Neural cell (in vitro differentiated cells): ENCODE measurements around the gene ESR2. TPM values are rescaled to one million over a fixed set of nuclear protein-coding genes. Genes with fewer than 3 reads are reported as not detected.

Experiments used
- H2AFZ ChIP-seq: fragments of 200-600, 300-800 bp; sonication (generic), shearing (Covaris generic); 2 replicates; pipeline ENCODE4 v1.6.0; 2014; ENCODE audit warnings: low read depth, mild to moderate bottlenecking, antibody characterized with exemption, low read length, moderate library complexity
- H3F3A ChIP-seq: fragments of 200-600 bp; shearing (Covaris generic); 2 replicates; pipeline ENCODE4 v1.6.1; 2016; ENCODE audit warnings: mild to moderate bottlenecking, moderate library complexity, mixed read lengths, antibody characterized with exemption, low read length; ENCODE audit not compliant: insufficient read depth, poor library complexity, severe bottlenecking
- H3K27ac ChIP-seq: fragments of 200-600, 300-800 bp; sonication (generic), shearing (Covaris generic); 2 replicates; pipeline ENCODE4 v1.5.1; 2014; ENCODE audit warnings: mild to moderate bottlenecking, low read length, moderate library complexity
- H3K27me3 ChIP-seq: fragments of 300-800, 200-600 bp; sonication (generic), shearing (Covaris generic); 2 replicates; pipeline ENCODE4 v1.6.0; 2014; ENCODE audit warnings: mild to moderate bottlenecking, low read depth, low read length, moderate library complexity; ENCODE audit not compliant: insufficient read depth
- H3K36me3 ChIP-seq: fragments of 300-800, 200-600 bp; sonication (generic), shearing (Covaris generic); 2 replicates; pipeline ENCODE4 v1.5.1; 2014; ENCODE audit warnings: mild to moderate bottlenecking, antibody characterized with exemption, low read length, moderate library complexity; ENCODE audit not compliant: insufficient read depth
- H3K4me2 ChIP-seq: fragments of 300-800, 200-600 bp; sonication (generic), shearing (Covaris generic); 2 replicates; pipeline ENCODE4 v1.6.0; 2014; ENCODE audit warnings: mild to moderate bottlenecking, low read length
- H3K4me3 ChIP-seq: fragments of 300-800, 200-600 bp; sonication (generic), shearing (Covaris generic); 2 replicates; pipeline ENCODE4 v1.5.1; 2014; ENCODE audit warnings: mild to moderate bottlenecking, low read length, moderate library complexity
- H3K79me2 ChIP-seq: fragments of 200-600 bp; shearing (Covaris generic); replicated peaks from 2 replicates; pipeline ENCODE4 v1.6.0; 2014; ENCODE audit warnings: mild to moderate bottlenecking, low read length, moderate library complexity; ENCODE audit not compliant: insufficient read depth
- H3K9ac ChIP-seq: fragments of 300-800, 200-600 bp; sonication (generic), shearing (Covaris generic); 2 replicates; pipeline ENCODE4 v1.6.1; 2016; ENCODE audit warnings: mild to moderate bottlenecking, low read length, mixed read lengths
- H3K9me2 ChIP-seq: fragments of 200-600 bp; shearing (Covaris generic); 2 replicates; pipeline ENCODE4 v1.6.1; 2016; ENCODE audit warnings: mild to moderate bottlenecking, low read length, mixed read lengths; ENCODE audit not compliant: insufficient read depth
- H3K9me3 ChIP-seq: fragments of 200-600, 300-800 bp; sonication (generic), shearing (Covaris generic); 2 replicates; pipeline ENCODE4 v1.6.1; 2016; ENCODE audit warnings: mild to moderate bottlenecking, mixed run types, low read length, moderate library complexity, mixed read lengths
- H4K20me1 ChIP-seq: fragments of 200-600 bp; shearing (Covaris generic); 2 replicates; pipeline ENCODE4 v1.6.1; 2016; ENCODE audit warnings: mild to moderate bottlenecking, mixed run types; ENCODE audit not compliant: insufficient read depth
- CTCF ChIP-seq: fragments of 450-650 bp; IDR thresholded peaks from 2 replicates; pipeline ENCODE4 v1.5.1; 2014; ENCODE audit warnings: antibody characterized with exemption, mild to moderate bottlenecking, moderate library complexity; ENCODE audit not compliant: poor library complexity, severe bottlenecking
- EP300 ChIP-seq: fragments of 450-650 bp; conservative IDR thresholded peaks from 2 replicates; pipeline ENCODE4 v1.6.1; 2014; ENCODE audit warnings: antibody characterized with exemption, mild to moderate bottlenecking, moderate library complexity; ENCODE audit not compliant: poor library complexity, severe bottlenecking
- EZH2 ChIP-seq: fragments of 200-600, 300-800 bp; shearing (Covaris generic), sonication (generic); IDR thresholded peaks from 2 replicates; pipeline ENCODE4 v1.6.1; 2014; ENCODE audit warnings: antibody characterized with exemption, low read length, borderline replicate concordance, mild to moderate bottlenecking; ENCODE audit not compliant: insufficient read depth, poor library complexity, severe bottlenecking
- MXI1 ChIP-seq: fragments of 450-650 bp; conservative IDR thresholded peaks from 2 replicates; pipeline ENCODE4 v1.6.1; 2014; ENCODE audit warnings: antibody characterized with exemption, mild to moderate bottlenecking; ENCODE audit not compliant: poor library complexity, severe bottlenecking
- POLR2AphosphoS5 ChIP-seq: IDR thresholded peaks from 2 replicates; pipeline ENCODE4 v1.6.1; 2012
- RAD21 ChIP-seq: fragments of 450-650 bp; conservative IDR thresholded peaks from 2 replicates; pipeline ENCODE4 v1.6.1; 2014; ENCODE audit warnings: antibody characterized with exemption, mild to moderate bottlenecking, moderate library complexity
- REST ChIP-seq: IDR thresholded peaks from 2 replicates; pipeline ENCODE4 v1.6.1; 2012; ENCODE audit warnings: borderline replicate concordance
- SMC3 ChIP-seq: fragments of 450-650 bp; conservative IDR thresholded peaks from 2 replicates; pipeline ENCODE4 v1.6.1; 2014; ENCODE audit warnings: antibody characterized with exemption, mild to moderate bottlenecking, moderate library complexity; ENCODE audit not compliant: poor library complexity
- TAF1 ChIP-seq: IDR thresholded peaks from 2 replicates; pipeline ENCODE4 v1.6.1; 2012; ENCODE audit warnings: low read depth
- polyA plus RNA-seq: library from polyadenylated mRNA; depleted of rRNA; stranded (reverse); fragments of >200 nt; gene quantifications from 2 replicates; pipeline ENCODE4 v1.2.3, GENCODE V29; 2014

ESR2 gene
- polyA plus RNA-seq, 1 donor from 2014 or later = 0.35 TPM

- H2AFZ ChIP-seq = no peak overlapping the region
- H3K27ac ChIP-seq = no peak overlapping the region
- H3K27me3 ChIP-seq = no peaks in the 10 kb centered on the region
- no peaks in the 10 kb centered on the region for H3K9me2 ChIP-seq
- no peaks in the 10 kb centered on the region for H3K9me3 ChIP-seq
- TF ChIP-seq EZH2 = no peak
- no peak for TF ChIP-seq RAD21
- TF ChIP-seq POLR2AphosphoS5 = no peak
- no peak for TF ChIP-seq REST
- no peak for TF ChIP-seq CTCF
- no peak for TF ChIP-seq TAF1
- no peak for TF ChIP-seq SMC3
- TF ChIP-seq EP300 = no peak
- TF ChIP-seq MXI1 = no peak
- H3F3A ChIP-seq = no peaks in the 10 kb centered on the region
- H3K9ac ChIP-seq = no peak overlapping the region
- H3K36me3 ChIP-seq = no peaks in the 10 kb centered on the region
- H4K20me1 ChIP-seq = no peaks in the 10 kb centered on the region
- H3K79me2 ChIP-seq = no peaks in the 10 kb centered on the region
- H3K4me3 ChIP-seq = no peak overlapping the region
- H3K4me2 ChIP-seq = no peak overlapping the region
Measured at GRCh38 chr14:64095620-64096019, 198.6 kb downstream of the ESR2 start.

GRCh38 chr14:64092940-64093339 is 201.2 kb downstream of the ESR2 start:
- H3K4me2 ChIP-seq = no peak overlapping the region
- no peaks in the 10 kb centered on the region for H3K36me3 ChIP-seq
- TF ChIP-seq EZH2 = no peak
- no peak for TF ChIP-seq REST
- no peak for TF ChIP-seq EP300
- no peak for TF ChIP-seq MXI1
- no peak for TF ChIP-seq RAD21
- TF ChIP-seq POLR2AphosphoS5 = no peak
- no peak overlapping the region for H3K9ac ChIP-seq
- no peaks in the 10 kb centered on the region for H3K79me2 ChIP-seq
- no peaks in the 10 kb centered on the region for H4K20me1 ChIP-seq
- no peaks in the 10 kb centered on the region for H3F3A ChIP-seq
- no peak overlapping the region for H3K27ac ChIP-seq
- H3K9me3 ChIP-seq = no peaks in the 10 kb centered on the region
- H3K27me3 ChIP-seq = no peaks in the 10 kb centered on the region
- no peaks in the 10 kb centered on the region for H3K9me2 ChIP-seq
- no peak overlapping the region for H2AFZ ChIP-seq
- no peak overlapping the region for H3K4me3 ChIP-seq
